HG03159 (cell line): ENCODE results near the gene CAMSAP3.
"Not testable (repeated sequence)": the region's sequence is repeated elsewhere in the genome, so short reads cannot be mapped to it uniquely, and the experiment has no call there.

Experiments used
- ATAC-seq: cut with Tn5 transposase; IDR thresholded peaks from one replicate; pipeline ENCODE4 v1.9.1; 2021; ENCODE audit warnings: mild to moderate bottlenecking, moderate library complexity; ENCODE audit not compliant: unreplicated experiment

Gene CAMSAP3

GRCh38 chr19:7577422-7577821 lies 18.2 kb upstream of the CAMSAP3 start:
- not testable (repeated sequence) for ATAC-seq

- no peak for ATAC-seq
Observed at GRCh38 chr19:7578127-7578526, 17.5 kb upstream of the CAMSAP3 start.

GRCh38 chr19:7579182-7579581 lies 16.5 kb upstream of the CAMSAP3 start:
- ATAC-seq: no peak

- no peak for ATAC-seq
Observed at GRCh38 chr19:7582446-7582845, 13.2 kb upstream of the CAMSAP3 start.

GRCh38 chr19:7589822-7590221 lies 5.8 kb upstream of the CAMSAP3 start:
- no peak for ATAC-seq

- ATAC-seq: no peak
Observed at GRCh38 chr19:7590256-7590655, 5.4 kb upstream of the CAMSAP3 start.

- no peak for ATAC-seq
Observed at GRCh38 chr19:7596211-7596937, 711 bp downstream of the CAMSAP3 start.

- no peak for ATAC-seq
Observed at GRCh38 chr19:7597689-7598088, 2.0 kb downstream of the CAMSAP3 start.

GRCh38 chr19:7598180-7598579 lies 2.5 kb downstream of the CAMSAP3 start:
- no peak for ATAC-seq

GRCh38 chr19:7600721-7601120 lies 5.1 kb downstream of the CAMSAP3 start:
- no peak for ATAC-seq

- no peak for ATAC-seq
Observed at GRCh38 chr19:7602240-7602934, 6.7 kb downstream of the CAMSAP3 start.

GRCh38 chr19:7602935-7603497 lies 7.4 kb downstream of the CAMSAP3 start:
- ATAC-seq: no peak

GRCh38 chr19:7603919-7604318 lies 8.3 kb downstream of the CAMSAP3 start:
- no peak for ATAC-seq

GRCh38 chr19:7605490-7606222 lies 10.0 kb downstream of the CAMSAP3 start:
- ATAC-seq: no peak

GRCh38 chr19:7606289-7606688 lies 10.6 kb downstream of the CAMSAP3 start:
- no peak for ATAC-seq

GRCh38 chr19:7607212-7607873 lies 11.7 kb downstream of the CAMSAP3 start:
- ATAC-seq: no peak

GRCh38 chr19:7607874-7608560 lies 12.4 kb downstream of the CAMSAP3 start:
- no peak for ATAC-seq

- ATAC-seq: no peak
Observed at GRCh38 chr19:7610491-7611240, 15.0 kb downstream of the CAMSAP3 start.

- ATAC-seq: no peak
Observed at GRCh38 chr19:7611541-7612279, 16.0 kb downstream of the CAMSAP3 start.
